H1 (cell line): ENCODE measurements around the gene PRKCZ. TPM values are rescaled to one million over a fixed set of nuclear protein-coding genes. Genes with fewer than 3 reads are reported as not detected.
"Not testable (repeated sequence)": the region's sequence is repeated elsewhere in the genome, so short reads cannot be mapped to it uniquely, and the experiment has no call there.

Experiments used
- CTCF ChIA-PET: fragments of 300-600 bp; sonication (Branson Sonifier 250); formaldehyde crosslinking; loops from one replicate; lab custom pipeline; 2021; ENCODE audit not compliant: partially characterized antibody; lab: Charles Lee
- POLR2A ChIA-PET: fragments of 300-600 bp; sonication (Branson Sonifier 250); formaldehyde crosslinking; loops from one replicate; lab custom pipeline; 2021; ENCODE audit warnings: inconsistent platforms; ENCODE audit not compliant: partially characterized antibody; lab: Charles Lee
- DNase-seq, 2 experiments: peaks; one replicate each; pipeline versions ENCODE4 v3.0.0 to v3.0.0-alpha.2; 2010 to 2022; ENCODE audit warnings: low spot score in 2 of 2, low read depth in 1 of 2, mixed read lengths in 1 of 2
- FAIRE-seq: peaks from 2 replicates; lab custom pipeline; 2011; peaks lifted over from hg19 to GRCh38; lab: Jason Lieb, UNC
- H2AFZ ChIP-seq: 2 replicates; pipeline ENCODE4 v1.8.1; 2012; ENCODE audit warnings: low read length, inconsistent platforms
- H2AK5ac ChIP-seq: 2 replicates; pipeline ENCODE4 v1.6.1; 2013; ENCODE audit warnings: low read depth, low read length
- H2BK120ac ChIP-seq: replicated peaks from 2 replicates; pipeline ENCODE3; 2013; ENCODE audit warnings: low read depth, low read length, inconsistent platforms
- H2BK12ac ChIP-seq: 2 replicates; pipeline ENCODE4 v1.6.1; 2013; ENCODE audit warnings: low read depth, low read length
- H2BK15ac ChIP-seq: 2 replicates; pipeline ENCODE4 v1.6.1; 2013; ENCODE audit warnings: low read length
- H2BK20ac ChIP-seq: 2 replicates; pipeline ENCODE4 v1.6.1; 2013; ENCODE audit warnings: low read length
- H2BK5ac ChIP-seq: 2 replicates; pipeline ENCODE4 v1.6.1; 2013; ENCODE audit warnings: low read depth, low read length
- H3K14ac ChIP-seq: 2 replicates; pipeline ENCODE4 v1.6.1; 2013; ENCODE audit warnings: inconsistent platforms; ENCODE audit not compliant: insufficient read length
- H3K18ac ChIP-seq: 2 replicates; pipeline ENCODE4 v1.6.1; 2013; ENCODE audit warnings: low read length; ENCODE audit errors: extremely low read depth
- H3K23ac ChIP-seq: 2 replicates; pipeline ENCODE4 v1.6.1; 2013; ENCODE audit warnings: inconsistent platforms; ENCODE audit not compliant: insufficient read length
- H3K23me2 ChIP-seq: 2 replicates; pipeline ENCODE4 v1.6.1; 2013; ENCODE audit warnings: low read depth, low read length
- H3K27ac ChIP-seq: 2 replicates; pipeline ENCODE4 v1.6.1; 2011; ENCODE audit warnings: low read depth, low read length, inconsistent platforms
- H3K27me3 ChIP-seq, 4 experiments: replicated peaks in 1 of 4; 1 replicate in 1 of 4; 2 replicates in 3 of 4; pipeline versions ENCODE4 v1.6.1 to v1.8.1; 2011 to 2013; ENCODE audit warnings: low read length in 3 of 4, mild to moderate bottlenecking in 3 of 4, inconsistent platforms in 2 of 4, mixed read lengths in 2 of 4, moderate library complexity in 1 of 4; ENCODE audit not compliant: control insufficient read depth in 3 of 4, insufficient read depth in 3 of 4; ENCODE audit errors: extremely low read depth in 1 of 4
- H3K36me3 ChIP-seq, 4 experiments: 2 replicates each; pipeline versions ENCODE4 v1.6.1 to v1.8.1; 2011 to 2013; ENCODE audit warnings: mild to moderate bottlenecking in 4 of 4, low read length in 3 of 4, moderate library complexity in 2 of 4, control low read depth in 1 of 4, inconsistent platforms in 1 of 4; ENCODE audit not compliant: insufficient read depth in 4 of 4, control insufficient read depth in 2 of 4
- H3K4ac ChIP-seq: replicated peaks from 2 replicates; pipeline ENCODE3; 2013; ENCODE audit warnings: low read length, low read depth, mixed read lengths, inconsistent platforms; ENCODE audit not compliant: insufficient read length
- H3K4me1 ChIP-seq, 4 experiments: replicated peaks in 1 of 4; 1 replicate in 1 of 4; 2 replicates in 3 of 4; pipeline versions ENCODE4 v1.6.1 to v1.8.1; 2011 to 2013; ENCODE audit warnings: low read length in 3 of 4, inconsistent platforms in 2 of 4, mixed read lengths in 1 of 4; ENCODE audit not compliant: insufficient read depth in 4 of 4, control insufficient read depth in 3 of 4
- H3K4me2 ChIP-seq, 2 experiments: 2 replicates each; pipeline versions ENCODE4 v1.6.1 to v1.8.1; 2011 to 2013; ENCODE audit warnings: low read depth in 2 of 2, low read length in 2 of 2, control low read depth in 1 of 2, inconsistent platforms in 1 of 2, mild to moderate bottlenecking in 1 of 2; ENCODE audit not compliant: insufficient read depth in 1 of 2
- H3K4me3 ChIP-seq, 4 experiments: fragments of 200-600, 300-600 bp in 1 of 4; sonication (generic), shearing (Covaris generic), sonication (Bioruptor Twin) in 1 of 4; 2 replicates each; pipeline versions ENCODE4 v1.5.1 to v1.8.1; 2011 to 2016; ENCODE audit warnings: low read length in 4 of 4, low read depth in 3 of 4, control low read depth in 2 of 4, inconsistent platforms in 2 of 4, mild to moderate bottlenecking in 2 of 4, mixed read lengths in 1 of 4, moderate library complexity in 1 of 4; ENCODE audit not compliant: insufficient read depth in 2 of 4; ENCODE audit errors: extremely low read depth in 1 of 4
- H3K56ac ChIP-seq: replicated peaks from 2 replicates; pipeline ENCODE3; 2013; ENCODE audit warnings: low read depth, mild to moderate bottlenecking, mixed read lengths, low read length, inconsistent platforms; ENCODE audit not compliant: insufficient read length
- H3K79me1 ChIP-seq: 2 replicates; pipeline ENCODE4 v1.6.1; 2013; ENCODE audit warnings: low read depth, low read length, control low read depth
- H3K79me2 ChIP-seq, 2 experiments: 2 replicates each; pipeline versions ENCODE4 v1.6.1 to v1.8.1; 2012 to 2013; ENCODE audit warnings: low read length in 2 of 2, mild to moderate bottlenecking in 2 of 2, inconsistent platforms in 1 of 2; ENCODE audit not compliant: insufficient read depth in 2 of 2, control insufficient read depth in 1 of 2
- H3K9ac ChIP-seq, 4 experiments: replicated peaks in 1 of 4; 1 replicate in 1 of 4; 2 replicates in 3 of 4; pipeline versions ENCODE4 v1.6.1 to v1.8.1; 2011 to 2013; ENCODE audit warnings: low read depth in 3 of 4, low read length in 3 of 4, control low read depth in 2 of 4, mild to moderate bottlenecking in 2 of 4, moderate library complexity in 2 of 4, inconsistent platforms in 1 of 4; ENCODE audit errors: extremely low read depth in 1 of 4
- H3K9me3 ChIP-seq, 2 experiments: 2 replicates each; pipeline versions ENCODE4 v1.6.1 to v1.8.1; 2012 to 2013; ENCODE audit warnings: mild to moderate bottlenecking in 2 of 2, moderate library complexity in 2 of 2, control low read depth in 1 of 2, inconsistent platforms in 1 of 2, low read depth in 1 of 2, low read length in 1 of 2, mixed read lengths in 1 of 2; ENCODE audit not compliant: insufficient read depth in 2 of 2
- H4K20me1 ChIP-seq, 2 experiments: replicated peaks in 1 of 2; 2 replicates each; pipeline versions ENCODE3 to v1.8.1; 2011 to 2013; ENCODE audit warnings: inconsistent platforms in 2 of 2, low read length in 2 of 2, mild to moderate bottlenecking in 1 of 2; ENCODE audit not compliant: insufficient read depth in 2 of 2, control insufficient read depth in 1 of 2
- H4K5ac ChIP-seq: 2 replicates; pipeline ENCODE4 v1.6.1; 2013; ENCODE audit warnings: low read length, low read depth, mixed read lengths, inconsistent platforms; ENCODE audit not compliant: insufficient read length
- H4K8ac ChIP-seq: 2 replicates; pipeline ENCODE4 v1.8.0; 2013; ENCODE audit warnings: mild to moderate bottlenecking, moderate library complexity, low read length, inconsistent platforms; ENCODE audit not compliant: insufficient read depth; ENCODE audit errors: extremely low read depth
- H4K91ac ChIP-seq: replicated peaks from 2 replicates; pipeline ENCODE3; 2013; ENCODE audit warnings: low read length, mixed read lengths, inconsistent platforms; ENCODE audit not compliant: insufficient read length
- WGBS, 2 experiments: shearing (Covaris generic) in 1 of 2; methylation state at CpG; one replicate each; pipeline versions ENCODE4 v1.1.6 to v1.1.7; 2013 to 2015; ENCODE audit warnings: low lambda C conversion rate in 2 of 2, mixed read lengths in 2 of 2, inconsistent platforms in 1 of 2, low coverage in 1 of 2, missing lambda C conversion rate in 1 of 2; ENCODE audit not compliant: insufficient replicate concordance in 2 of 2, insufficient coverage in 1 of 2, insufficient read length in 1 of 2; ENCODE audit errors: extremely low coverage in 1 of 2, missing lambda C conversion rate in 1 of 2; 5-methylcytosine and 5-hydroxymethylcytosine counted together
- polyA plus RNA-seq, 7 experiments: library from polyadenylated mRNA; depleted of rRNA in 3 of 7; stranded (reverse) in 5 of 7; unstranded in 2 of 7; fragments of >200 nt in 5 of 7; fragments of 200-250 nt in 2 of 7; gene quantifications; 1 replicate in 5 of 7; 2 replicates in 1 of 7; 4 replicates in 1 of 7; pipeline versions ENCODE4 v1.2.1 to v1.2.3, GENCODE V29; 2011 to 2013; ENCODE audit warnings: missing spikeins in 2 of 7, mixed read lengths in 2 of 7
- total RNA-seq: library from RNA; stranded (reverse); fragmentation: NEBNext Ultra II Directional; extraction: Animal tissue kit (Norgen Biotek cat#: 25700); gene quantifications from 2 replicates; pipeline ENCODE4 v1.2.1, GENCODE V29; 2021

PRKCZ gene
- total and polyA plus RNA-seq, 2 of the 8 experiments (the other 6 are each of a cell fraction or from before 2014, with no cell fraction given), result 37.4 to 45.1 TPM

DNA sequence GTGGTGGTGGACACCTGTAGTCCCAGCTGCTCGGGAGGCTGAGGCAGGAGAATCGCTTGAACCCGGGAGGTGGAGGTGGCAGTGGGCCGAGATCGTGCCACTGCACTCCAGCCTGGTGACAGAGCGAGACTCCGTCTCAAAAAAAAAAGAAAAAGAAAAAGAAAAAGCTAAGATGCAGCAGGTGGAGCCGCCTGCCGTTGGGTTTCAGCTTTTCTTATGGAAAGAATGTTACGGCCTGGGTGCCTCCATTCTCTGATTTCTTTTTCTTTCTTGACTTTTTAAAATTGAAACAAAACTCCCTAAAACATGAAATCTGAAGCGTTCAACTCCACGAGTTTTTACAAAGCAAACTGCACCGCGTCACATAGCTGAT, 64.4 kb downstream of the PRKCZ start:
- H2AFZ ChIP-seq, H3K9me3 ChIP-seq, H4K5ac ChIP-seq, H2BK120ac ChIP-seq, H3K14ac ChIP-seq, H3K23ac ChIP-seq, H3K9ac ChIP-seq, H3K4me3 ChIP-seq, H2BK12ac ChIP-seq, H3K4ac ChIP-seq, H3K79me1 ChIP-seq, H3K27ac ChIP-seq, H3K36me3 ChIP-seq, H3K27me3 ChIP-seq, H2BK20ac ChIP-seq, H4K8ac ChIP-seq, H2BK15ac ChIP-seq, DNase-seq, H3K23me2 ChIP-seq, H3K4me2 ChIP-seq, H2AK5ac ChIP-seq, H3K56ac ChIP-seq, H4K91ac ChIP-seq, H4K20me1 ChIP-seq, H3K18ac ChIP-seq, FAIRE-seq: not testable (repeated sequence)
- Histone ChIP-seq H3K79me2 (peaks cover 0 to 10% of the 10 kb centered on the region in 2 experiments; a peak in 1 of 4 replicates), H3K4me1 (peaks cover 0 to 18% (median 13%) of the 10 kb centered on the region in 4 experiments; a peak in 6 of 7 replicates), H2BK5ac (0 out of 2 replicates have a peak overlapping the region, but pooled peaks have one; percentile 44)
- ChIA-PET POLR2A (interaction anchor here (1.2 kb wide), 1 partner anchor 25 kb away, joined by 6 read pairs; no protein-coding TSS in a partner anchor), CTCF (interaction anchor here (0.9 to 4.0 kb wide), 8 partner anchors 10 to 70 kb away, joined by 3 to 28 read pairs (median 10); no protein-coding TSS in a partner anchor)
- WGBS, 2 experiments, result 91% methylated on average over 14 of the region's 14 CpGs; no CpG with 5 or more reads in 1 of the 2 experiments
